ENCODE measurements around the gene KIAA0232. TPM values are rescaled to one million over a fixed set of nuclear protein-coding genes. Genes with fewer than 3 reads are reported as not detected.

KIAA0232 gene
- total and polyA plus RNA-seq, 2 experiments from 2014 or later = 11.3 to 34.3 TPM

DNA sequence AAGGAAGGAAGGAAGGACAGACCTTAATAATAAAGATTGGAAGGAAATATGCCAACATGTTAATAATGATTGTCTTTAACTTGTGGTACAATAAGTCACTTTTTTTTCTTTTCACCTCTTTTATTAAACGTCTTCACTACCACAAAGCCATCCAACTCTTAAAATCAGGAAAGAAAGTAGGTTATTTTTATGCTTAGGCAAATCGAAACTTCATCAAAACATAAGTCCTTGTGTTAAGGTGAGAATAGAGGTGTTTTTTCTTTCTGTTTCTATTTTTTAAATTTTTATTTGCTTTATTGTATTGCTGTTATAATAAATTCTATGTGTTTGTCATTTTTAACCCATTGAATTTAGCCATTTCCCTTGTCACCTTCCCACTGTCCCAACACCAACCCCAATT lies 40.0 kb upstream of the KIAA0232 start:
- no peaks in the 10 kb centered on the region for H3K9me2 ChIP-seq (replicated peaks; ENCODE audit: insufficient read depth)
- no peaks in the 10 kb centered on the region for H3K27me3 ChIP-seq
- H4K20me1 ChIP-seq (ENCODE audit: insufficient read depth, poor library complexity, severe bottlenecking) = no peaks in the 10 kb centered on the region
- TF ChIP-seq, protein P1, sequence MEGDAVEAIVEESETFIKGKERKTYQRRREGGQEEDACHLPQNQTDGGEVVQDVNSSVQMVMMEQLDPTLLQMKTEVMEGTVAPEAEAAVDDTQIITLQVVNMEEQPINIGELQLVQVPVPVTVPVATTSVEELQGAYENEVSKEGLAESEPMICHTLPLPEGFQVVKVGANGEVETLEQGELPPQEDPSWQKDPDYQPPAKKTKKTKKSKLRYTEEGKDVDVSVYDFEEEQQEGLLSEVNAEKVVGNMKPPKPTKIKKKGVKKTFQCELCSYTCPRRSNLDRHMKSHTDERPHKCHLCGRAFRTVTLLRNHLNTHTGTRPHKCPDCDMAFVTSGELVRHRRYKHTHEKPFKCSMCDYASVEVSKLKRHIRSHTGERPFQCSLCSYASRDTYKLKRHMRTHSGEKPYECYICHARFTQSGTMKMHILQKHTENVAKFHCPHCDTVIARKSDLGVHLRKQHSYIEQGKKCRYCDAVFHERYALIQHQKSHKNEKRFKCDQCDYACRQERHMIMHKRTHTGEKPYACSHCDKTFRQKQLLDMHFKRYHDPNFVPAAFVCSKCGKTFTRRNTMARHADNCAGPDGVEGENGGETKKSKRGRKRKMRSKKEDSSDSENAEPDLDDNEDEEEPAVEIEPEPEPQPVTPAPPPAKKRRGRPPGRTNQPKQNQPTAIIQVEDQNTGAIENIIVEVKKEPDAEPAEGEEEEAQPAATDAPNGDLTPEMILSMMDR (IDR thresholded peaks at IDR 0.05; ENCODE audit: poor library complexity) = no peak
- TF ChIP-seq EZH2 (IDR thresholded peaks at IDR 0.05; ENCODE audit: borderline replicate concordance) (no peak), EZH2phosphoT487 (IDR thresholded peaks at IDR 0.05; ENCODE audit: low read depth, severe bottlenecking, unreplicated experiment) (no peak)
- H3K4me1 ChIP-seq (ENCODE audit: insufficient read depth) = peaks cover 3% of the 10 kb centered on the region
- no peaks in the 10 kb centered on the region for H3K9me3 ChIP-seq (ENCODE audit: low read depth)
- H3K4me2 ChIP-seq = no peak overlapping the region
- H3K36me3 ChIP-seq (replicated peaks; ENCODE audit: insufficient read depth, low read depth) = no peaks in the 10 kb centered on the region
- DNase-seq (ENCODE audit: low spot score) = no peak
- H3K79me2 ChIP-seq = no peaks in the 10 kb centered on the region
- no peak overlapping the region for H3K4me3 ChIP-seq
- no peak overlapping the region for H2AFZ ChIP-seq
- WGBS (ENCODE audit: low lambda C conversion rate, missing lambda C conversion rate) = 86% methylated on average over 2 of the region's 2 CpGs
- H3K27ac ChIP-seq = no peak overlapping the region

DNA sequence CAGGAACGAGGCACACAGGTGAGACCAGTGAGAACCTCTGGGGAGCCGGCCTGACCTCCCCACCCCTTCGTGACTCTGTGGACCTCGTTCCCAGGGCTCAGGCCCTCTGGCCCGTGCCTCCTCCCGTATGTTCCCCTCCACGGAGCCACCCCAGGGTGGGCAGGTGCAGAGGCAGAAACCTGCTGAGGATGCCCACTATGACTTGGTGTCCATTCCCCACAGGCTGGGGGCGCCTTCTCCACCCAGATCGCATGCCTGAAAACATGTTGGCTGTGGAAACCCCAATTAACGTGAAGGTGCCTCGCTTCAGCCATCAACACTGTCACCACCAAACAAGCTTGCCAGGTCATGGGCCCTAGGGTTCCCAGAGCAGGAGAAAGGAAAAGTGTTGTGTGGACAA lies 39.5 kb upstream of the KIAA0232 start:
- H3K79me2 ChIP-seq = no peaks in the 10 kb centered on the region
- H3K9me3 ChIP-seq (ENCODE audit: low read depth) = no peaks in the 10 kb centered on the region
- TF ChIP-seq EZH2 (IDR thresholded peaks at IDR 0.05; ENCODE audit: borderline replicate concordance) (no peak), EZH2phosphoT487 (IDR thresholded peaks at IDR 0.05; ENCODE audit: low read depth, severe bottlenecking, unreplicated experiment) (no peak)
- TF ChIP-seq, protein P1 (IDR thresholded peaks at IDR 0.05; ENCODE audit: poor library complexity) = no peak
- 83% methylated on average over 11 of the region's 11 CpGs for WGBS (ENCODE audit: low lambda C conversion rate, missing lambda C conversion rate)
- H3K4me2 ChIP-seq = no peak overlapping the region
- no peaks in the 10 kb centered on the region for H3K36me3 ChIP-seq (replicated peaks; ENCODE audit: insufficient read depth, low read depth)
- no peaks in the 10 kb centered on the region for H3K9me2 ChIP-seq (replicated peaks; ENCODE audit: insufficient read depth)
- peaks cover 7% of the 10 kb centered on the region for H3K4me1 ChIP-seq (ENCODE audit: insufficient read depth)
- H3K4me3 ChIP-seq = no peak overlapping the region
- no peaks in the 10 kb centered on the region for H4K20me1 ChIP-seq (ENCODE audit: insufficient read depth, poor library complexity, severe bottlenecking)
- H3K27me3 ChIP-seq = no peaks in the 10 kb centered on the region
- DNase-seq (ENCODE audit: low spot score) = no peak
- no peak overlapping the region for H2AFZ ChIP-seq
- no peak overlapping the region for H3K27ac ChIP-seq

DNA sequence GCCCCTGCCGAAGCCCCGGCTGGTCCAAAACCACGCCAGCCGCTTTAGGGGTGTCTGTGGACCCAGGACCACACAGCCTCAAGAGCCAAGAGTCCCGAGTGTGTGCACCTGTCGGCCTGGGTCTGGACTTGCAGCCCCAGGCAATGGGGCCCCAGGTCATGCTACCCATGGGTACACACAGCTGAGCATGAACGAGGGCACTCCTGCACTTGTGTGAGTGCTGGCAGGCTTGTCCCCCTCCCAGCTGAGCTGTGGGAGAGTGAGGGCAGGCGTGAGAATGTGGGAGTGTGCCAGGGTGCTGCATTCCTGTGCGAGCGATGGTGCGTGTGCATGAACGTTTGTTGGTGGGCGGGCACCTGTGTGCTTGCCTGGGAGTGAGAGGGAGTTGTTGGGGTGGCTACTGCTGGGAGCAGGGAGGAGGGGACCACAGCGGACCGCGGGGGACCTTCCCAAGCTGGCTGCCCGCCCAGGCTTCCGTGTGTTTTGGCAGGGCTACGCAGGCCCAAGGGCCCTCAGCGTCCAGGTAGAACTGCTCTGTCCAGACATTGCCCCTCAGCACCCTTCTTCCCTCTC lies 35.7 kb upstream of the KIAA0232 start:
- Histone ChIP-seq H3K9me3 (ENCODE audit: low read depth) (no peaks in the 10 kb centered on the region), H3K36me3 (replicated peaks; ENCODE audit: insufficient read depth, low read depth) (no peaks in the 10 kb centered on the region), H4K20me1 (ENCODE audit: insufficient read depth, poor library complexity, severe bottlenecking) (no peaks in the 10 kb centered on the region), H3K4me2 (no peak overlapping the region), H3K4me3 (no peak overlapping the region), H3K27me3 (no peaks in the 10 kb centered on the region), H3K4me1 (ENCODE audit: insufficient read depth) (peaks cover 19% of the 10 kb centered on the region), H3K9me2 (replicated peaks; ENCODE audit: insufficient read depth) (no peaks in the 10 kb centered on the region), H2AFZ (no peak overlapping the region), H3K27ac (peak overlapping the region; percentile 30), H3K79me2 (no peaks in the 10 kb centered on the region)
- DNase-seq (ENCODE audit: low spot score) = peak; percentile 16
- 80% methylated on average over 20 of the region's 20 CpGs for WGBS (ENCODE audit: low lambda C conversion rate, missing lambda C conversion rate)
- no peak for TF ChIP-seq EZH2phosphoT487 (IDR thresholded peaks at IDR 0.05; ENCODE audit: low read depth, severe bottlenecking, unreplicated experiment)
- TF ChIP-seq, protein P1 (IDR thresholded peaks at IDR 0.05; ENCODE audit: poor library complexity) = no peak
- TF ChIP-seq EZH2 (IDR thresholded peaks at IDR 0.05; ENCODE audit: borderline replicate concordance) = no peak
